Gastroesophageal sphincter (tissue), 4 donors: ENCODE data around the gene CLIC6. TPM values are rescaled to one million over a fixed set of nuclear protein-coding genes. Genes with fewer than 3 reads are reported as not detected.

ENCODE experiments used
- ATAC-seq: fragments of 150-250 bp; one replicate; pipeline ENCODE4 v1.9.1; 2016; ENCODE audit warnings: mild to moderate bottlenecking, moderate library complexity
- H3K27ac ChIP-seq, 4 donors: fragments of 200-600 bp; sonication (generic) in 3 of 4; 1 replicate in 3 of 4; 2 replicates in 1 of 4; pipeline ENCODE4 v1.5.1; 2016 to 2019
- H3K27me3 ChIP-seq: fragments of 200-600 bp; sonication (generic); one replicate; pipeline ENCODE4 v1.5.1; 2019
- H3K36me3 ChIP-seq, 2 donors: fragments of 200-600 bp; sonication (generic); one replicate each; pipeline ENCODE4 v1.5.1; 2019; ENCODE audit warnings: control low read depth in 1 of 2
- H3K4me1 ChIP-seq, 3 donors: fragments of 200-600 bp; sonication (generic); 1 replicate in 2 of 3; 2 replicates in 1 of 3; pipeline ENCODE4 v1.5.1; 2016 to 2019; ENCODE audit warnings: control low read depth in 2 of 3
- H3K4me3 ChIP-seq, 2 donors: fragments of 200-600 bp; sonication (generic); one replicate each; pipeline ENCODE4 v1.5.1; 2019; ENCODE audit warnings: mild to moderate bottlenecking in 1 of 2, moderate library complexity in 1 of 2
- H3K9me3 ChIP-seq, 3 donors: fragments of 200-600 bp; sonication (generic); one replicate each; pipeline ENCODE4 v1.5.1; 2017 to 2019; ENCODE audit warnings: control low read depth in 2 of 3
- EP300 ChIP-seq: sonication (generic); formaldehyde crosslinking; IDR thresholded peaks from one replicate; pipeline ENCODE4 v1.6.1; 2017; ENCODE audit warnings: antibody characterized with exemption, mild to moderate bottlenecking
- POLR2A ChIP-seq, 2 donors: fragments of 450-650 bp; IDR thresholded peaks; one replicate each; pipeline ENCODE4 v1.6.1; 2017; ENCODE audit warnings: antibody characterized with exemption in 2 of 2, mild to moderate bottlenecking in 2 of 2, moderate library complexity in 1 of 2
- POLR2AphosphoS5 ChIP-seq: sonication (generic); formaldehyde crosslinking; IDR thresholded peaks from one replicate; pipeline ENCODE4 v1.6.1; 2017; ENCODE audit warnings: antibody characterized with exemption
- WGBS, 2 donors: methylation state at CpG; one replicate each; pipeline ENCODE4 v1.1.5; 2018; ENCODE audit warnings: low coverage in 1 of 2; 5-methylcytosine and 5-hydroxymethylcytosine counted together
- total RNA-seq, 4 donors: library from RNA; depleted of rRNA; stranded (reverse); fragments of >200 nt; gene quantifications; one replicate each; pipeline ENCODE4 v1.1.0, GENCODE V29; 2016
- TF ChIP-seq, protein P1 (sequence below), 4 experiments: fragments of 200-600 bp in 2 of 4; fragments of 450-650 bp in 2 of 4; sonication (generic) in 1 of 4; IDR thresholded peaks; one replicate each; pipeline ENCODE4 v1.5.1; 2017 to 2019; ENCODE audit warnings: antibody characterized with exemption in 4 of 4, mild to moderate bottlenecking in 2 of 4, moderate library complexity in 2 of 4

The CLIC6 gene
- total RNA-seq, 4 donors from 2014 or later, result 0.54 to 4.6 (median 0.66) TPM

GRCh38 chr21:34687745-34688144, 19.0 kb downstream of the CLIC6 start:
- 57 to 61% methylated on average over 2 of the region's 2 CpGs for WGBS, 2 donors

GRCh38 chr21:34688145-34688544, 19.4 kb downstream of the CLIC6 start:
- Histone ChIP-seq H3K4me1 (no peaks in the 10 kb centered on the region), H3K36me3 (no peaks in the 10 kb centered on the region), H3K27ac (no peak overlapping the region), H3K4me3 (no peak overlapping the region), H3K27me3 (peaks cover 6% of the 10 kb centered on the region), H3K9me3 (no peaks in the 10 kb centered on the region)
- WGBS, 2 donors, result 87 to 90% methylated on average over 4 to 13 of the region's 16 CpGs
- ATAC-seq, result no peak
- no peak for TF ChIP-seq EP300
- TF ChIP-seq, protein P1, sequence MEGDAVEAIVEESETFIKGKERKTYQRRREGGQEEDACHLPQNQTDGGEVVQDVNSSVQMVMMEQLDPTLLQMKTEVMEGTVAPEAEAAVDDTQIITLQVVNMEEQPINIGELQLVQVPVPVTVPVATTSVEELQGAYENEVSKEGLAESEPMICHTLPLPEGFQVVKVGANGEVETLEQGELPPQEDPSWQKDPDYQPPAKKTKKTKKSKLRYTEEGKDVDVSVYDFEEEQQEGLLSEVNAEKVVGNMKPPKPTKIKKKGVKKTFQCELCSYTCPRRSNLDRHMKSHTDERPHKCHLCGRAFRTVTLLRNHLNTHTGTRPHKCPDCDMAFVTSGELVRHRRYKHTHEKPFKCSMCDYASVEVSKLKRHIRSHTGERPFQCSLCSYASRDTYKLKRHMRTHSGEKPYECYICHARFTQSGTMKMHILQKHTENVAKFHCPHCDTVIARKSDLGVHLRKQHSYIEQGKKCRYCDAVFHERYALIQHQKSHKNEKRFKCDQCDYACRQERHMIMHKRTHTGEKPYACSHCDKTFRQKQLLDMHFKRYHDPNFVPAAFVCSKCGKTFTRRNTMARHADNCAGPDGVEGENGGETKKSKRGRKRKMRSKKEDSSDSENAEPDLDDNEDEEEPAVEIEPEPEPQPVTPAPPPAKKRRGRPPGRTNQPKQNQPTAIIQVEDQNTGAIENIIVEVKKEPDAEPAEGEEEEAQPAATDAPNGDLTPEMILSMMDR (IDR thresholded peaks at IDR 0.05), result no peak
- TF ChIP-seq POLR2A (IDR thresholded peaks at IDR 0.05), result no peak
- no peak for TF ChIP-seq POLR2AphosphoS5

More at GRCh38 chr21:34687745-34688144, 19.0 kb downstream of the CLIC6 start:
- H3K27me3 ChIP-seq, result peaks cover 2% of the 10 kb centered on the region
- no peak for ATAC-seq
- H3K4me1 ChIP-seq, result no peaks in the 10 kb centered on the region
- TF ChIP-seq, protein P1 (IDR thresholded peaks at IDR 0.05), result no peak
- TF ChIP-seq EP300 (no peak), POLR2A (IDR thresholded peaks at IDR 0.05) (no peak), POLR2AphosphoS5 (no peak)
- no peak overlapping the region for H3K27ac ChIP-seq
- no peaks in the 10 kb centered on the region for H3K36me3 ChIP-seq
- no peak overlapping the region for H3K4me3 ChIP-seq
- H3K9me3 ChIP-seq, result no peaks in the 10 kb centered on the region

- no peaks in the 10 kb centered on the region for H3K9me3 ChIP-seq
- no peaks in the 10 kb centered on the region for H3K4me1 ChIP-seq
- no peaks in the 10 kb centered on the region for H3K36me3 ChIP-seq
- TF ChIP-seq EP300, result no peak
- TF ChIP-seq, protein P1 (IDR thresholded peaks at IDR 0.05), result no peak
- no peak for TF ChIP-seq POLR2AphosphoS5
- no peak for TF ChIP-seq POLR2A (IDR thresholded peaks at IDR 0.05)
- no peak overlapping the region for H3K27ac ChIP-seq
- H3K27me3 ChIP-seq, result peaks cover 12% of the 10 kb centered on the region
- no peak for ATAC-seq
- 94 to 96% methylated on average over 4 of the region's 5 CpGs for WGBS, 2 donors
- H3K4me3 ChIP-seq, result no peak overlapping the region
Observed at GRCh38 chr21:34688715-34689114, 19.9 kb downstream of the CLIC6 start.

DNA sequence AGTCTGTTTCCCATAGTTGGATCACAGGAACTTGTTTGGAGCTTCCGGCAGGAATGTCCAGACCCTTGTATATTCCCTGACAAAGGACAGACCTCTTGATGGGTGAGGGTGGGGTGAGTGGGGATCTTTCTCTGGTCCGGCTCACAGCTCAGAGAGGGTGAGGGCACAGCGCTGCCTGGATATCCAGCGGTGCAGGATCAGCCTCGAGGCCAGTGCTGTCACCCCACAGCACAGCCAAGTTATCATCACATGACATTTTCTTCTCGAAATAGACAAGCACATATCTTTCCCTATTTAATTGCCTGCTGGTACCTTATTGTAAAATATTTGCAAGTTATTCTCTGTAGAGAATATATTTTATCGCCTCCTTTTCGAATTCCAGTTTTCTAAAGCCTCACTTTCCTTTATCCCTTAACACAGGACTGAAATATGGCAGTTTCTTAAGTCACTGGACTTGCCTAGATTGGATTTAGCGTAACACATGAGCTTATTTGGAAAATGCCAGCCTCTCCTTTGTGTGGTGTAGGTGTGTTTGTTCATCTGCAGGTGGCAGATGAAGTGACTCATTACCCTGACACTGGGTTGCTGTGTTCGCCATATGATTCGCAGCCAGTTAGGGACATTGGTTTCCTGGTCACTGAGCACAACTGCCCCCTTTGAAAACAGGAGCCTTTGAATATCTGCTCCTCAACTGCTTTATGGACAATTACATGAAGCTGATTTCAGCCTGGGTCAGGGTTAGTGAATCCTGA, 21.4 kb downstream of the CLIC6 start:
- Histone ChIP-seq H3K36me3 (no peaks in the 10 kb centered on the region), H3K9me3 (peaks cover 0 to 6% (median 0%) of the 10 kb centered on the region in 3 donors), H3K4me3 (no peak overlapping the region), H3K4me1 (no peaks in the 10 kb centered on the region), H3K27me3 (peaks cover 13% of the 10 kb centered on the region), H3K27ac (no peak overlapping the region)
- ATAC-seq, result no peak
- 68 to 81% methylated on average over 7 to 8 of the region's 11 CpGs for WGBS, 2 donors
- TF ChIP-seq POLR2A (IDR thresholded peaks at IDR 0.05), result no peak
- no peak for TF ChIP-seq EP300
- TF ChIP-seq, protein P1 (IDR thresholded peaks at IDR 0.05), result no peak
- no peak for TF ChIP-seq POLR2AphosphoS5

DNA sequence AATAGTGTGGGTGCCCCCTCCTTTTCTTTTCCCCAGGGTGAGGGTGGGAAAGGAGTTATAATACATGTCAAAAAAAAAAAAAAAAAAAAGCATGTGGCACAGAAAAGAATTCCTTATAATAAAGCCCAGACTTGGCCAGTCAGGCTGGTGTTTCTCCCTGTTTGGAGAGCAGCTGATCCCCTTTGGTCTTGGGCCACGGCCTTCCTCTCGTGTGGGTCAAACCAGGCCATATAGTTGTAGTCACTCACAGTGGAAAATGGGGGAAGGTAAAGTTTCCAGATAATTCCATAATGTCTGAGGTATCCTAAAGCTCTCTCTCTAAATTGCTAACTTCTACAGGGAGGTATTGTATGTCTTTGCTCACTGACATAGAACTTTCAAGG, 22.0 kb downstream of the CLIC6 start:
- Histone ChIP-seq H3K4me3 (no peak overlapping the region), H3K4me1 (no peaks in the 10 kb centered on the region), H3K27ac (no peak overlapping the region), H3K36me3 (no peaks in the 10 kb centered on the region), H3K27me3 (peaks cover 13% of the 10 kb centered on the region), H3K9me3 (peaks cover 0 to 6% (median 0%) of the 10 kb centered on the region in 3 donors)
- no peak for TF ChIP-seq POLR2AphosphoS5
- TF ChIP-seq EP300, result no peak
- no peak for TF ChIP-seq POLR2A (IDR thresholded peaks at IDR 0.05)
- ATAC-seq, result no peak
- WGBS, 2 donors, result 69 to 72% methylated on average over 2 of the region's 2 CpGs
